HL-60/S4 treated with retinoic acid at 250 ng/mL for 4 days and 3 days (cell line): ENCODE results near the gene CNR2.
"Not testable (repeated sequence)": the region's sequence is repeated elsewhere in the genome, so short reads cannot be mapped to it uniquely, and the experiment has no call there.

Experiments
- in situ Hi-C: fragments of 300-500 bp; cut with MboI; formaldehyde crosslinking; loops from 2 replicates; pipeline ENCODE4 v1.7.0; 2022; ENCODE audit warnings: low sequenced_read_pairs

The CNR2 gene

GRCh38 chr1:23913212-23913880 lies at the start of gene CNR2:
TSS of gene CNR2 (minus strand) at chr1:23913362. CDS start at chr1:23875617, 37,745 bp downstream.
- in situ Hi-C loops = loop anchor here (10.0 kb wide), 1 partner anchor 109 kb away; the partner anchor contains the start of gene GALE

- in situ Hi-C loops = no loop called here
Measured at GRCh38 chr1:23960291-23961020, 47.3 kb upstream of the CNR2 start.

GRCh38 chr1:23959461-23960290 lies 46.5 kb upstream of the CNR2 start, which contains the start of gene PNRC2:
TSS of gene PNRC2 (plus strand) at chr1:23959828. CDS start at chr1:23961458, 1,630 bp downstream.
- in situ Hi-C loops = no loop called here

GRCh38 chr1:23958810-23959460 lies 45.8 kb upstream of the CNR2 start:
- in situ Hi-C loops = no loop called here

GRCh38 chr1:23958040-23958809 lies 45.1 kb upstream of the CNR2 start:
- in situ Hi-C loops = not testable (repeated sequence)

GRCh38 chr1:23957096-23957495 lies 43.9 kb upstream of the CNR2 start:
- in situ Hi-C loops = no loop called here

- in situ Hi-C loops = no loop called here
Measured at GRCh38 chr1:23953020-23953419, 39.9 kb upstream of the CNR2 start.

- in situ Hi-C loops = no loop called here
Measured at GRCh38 chr1:23947366-23947765, 34.2 kb upstream of the CNR2 start.

GRCh38 chr1:23936481-23937176 lies 23.5 kb upstream of the CNR2 start:
- in situ Hi-C loops = no loop called here

GRCh38 chr1:23931491-23931880 lies 18.3 kb upstream of the CNR2 start:
- in situ Hi-C loops = no loop called here

GRCh38 chr1:23930861-23931490 lies 17.8 kb upstream of the CNR2 start:
- in situ Hi-C loops = no loop called here

- in situ Hi-C loops = no loop called here
Measured at GRCh38 chr1:23930270-23930669, 17.1 kb upstream of the CNR2 start.

- in situ Hi-C loops = no loop called here
Measured at GRCh38 chr1:23928789-23929188, 15.6 kb upstream of the CNR2 start.

- in situ Hi-C loops = no loop called here
Measured at GRCh38 chr1:23927097-23927496, 13.9 kb upstream of the CNR2 start.

GRCh38 chr1:23925279-23925678 lies 12.1 kb upstream of the CNR2 start:
- in situ Hi-C loops = no loop called here

- in situ Hi-C loops = no loop called here
Measured at GRCh38 chr1:23924601-23925000, 11.4 kb upstream of the CNR2 start.

GRCh38 chr1:23923592-23924499 lies 10.7 kb upstream of the CNR2 start:
- in situ Hi-C loops = no loop called here

GRCh38 chr1:23922321-23922943 lies 9.3 kb upstream of the CNR2 start:
- in situ Hi-C loops = no loop called here
